Caco-2 (cell line): Measurements from ENCODE around the gene PITRM1. TPM values are rescaled to one million over a fixed set of nuclear protein-coding genes. Genes with fewer than 3 reads are reported as not detected.

Source experiments
- BruUV-seq: library from RNA; stranded (reverse); fragments of 400-500 nt; replicated peaks from 2 replicates; lab custom pipeline; 2021; lab: Mats Ljungman, UMichigan
- CTCF ChIA-PET: fragments of 300-600 bp; sonication (Branson Sonifier 250); formaldehyde crosslinking; loops from one replicate; lab custom pipeline; 2022; ENCODE audit warnings: antibody characterized with exemption; lab: Charles Lee
- POLR2A ChIA-PET: fragments of 300-600 bp; sonication (Branson Sonifier 250); formaldehyde crosslinking; loops from one replicate; lab custom pipeline; 2022; ENCODE audit warnings: antibody characterized with exemption; lab: Charles Lee
- DNase-seq, 2 experiments: peaks; one replicate each; pipeline versions ENCODE4 v3.0.0 to v3.0.0-alpha.2; 2020 to 2022
- H3K27me3 ChIP-seq: replicated peaks from 2 replicates; pipeline ENCODE4 v1.6.0; 2011; ENCODE audit warnings: low read length; ENCODE audit not compliant: control insufficient read depth, insufficient read depth
- H3K36me3 ChIP-seq: 2 replicates; pipeline ENCODE4 v1.5.1; 2011; ENCODE audit warnings: low read length; ENCODE audit not compliant: control insufficient read depth, insufficient read depth
- H3K4me1 ChIP-seq: fragments of 250-450 bp; sonication (Bioruptor Pico); 2 replicates; pipeline ENCODE4 v1.5.1; 2020; ENCODE audit warnings: mild to moderate bottlenecking
- H3K4me3 ChIP-seq: 2 replicates; pipeline ENCODE4 v1.5.1; 2011; ENCODE audit warnings: low read depth, mild to moderate bottlenecking, control low read depth, low read length
- H3K9me3 ChIP-seq: fragments of 250-450 bp; sonication (Bioruptor Pico); 2 replicates; pipeline ENCODE4 v1.5.1; 2020; ENCODE audit warnings: mild to moderate bottlenecking, moderate library complexity
- H3K27ac Mint-ChIP-seq: one replicate; pipeline ENCODE4 v1.8.0; 2022; ENCODE audit warnings: mixed read lengths; ENCODE audit not compliant: unreplicated experiment
- H3K27me3 Mint-ChIP-seq: one replicate; pipeline ENCODE4 v1.8.0; 2022; ENCODE audit warnings: mixed read lengths; ENCODE audit not compliant: insufficient read depth, unreplicated experiment
- H3K36me3 Mint-ChIP-seq: one replicate; pipeline ENCODE4 v1.8.0; 2022; ENCODE audit warnings: mild to moderate bottlenecking, mixed read lengths; ENCODE audit not compliant: insufficient read depth, unreplicated experiment
- H3K4me1 Mint-ChIP-seq: one replicate; pipeline ENCODE4 v1.8.0; 2022; ENCODE audit warnings: low read depth, mixed read lengths; ENCODE audit not compliant: unreplicated experiment
- H3K4me3 Mint-ChIP-seq: one replicate; pipeline ENCODE4 v1.8.0; 2022; ENCODE audit warnings: mild to moderate bottlenecking, moderate library complexity, mixed read lengths; ENCODE audit not compliant: unreplicated experiment
- H3K9me3 Mint-ChIP-seq: one replicate; pipeline ENCODE4 v1.8.0; 2022; ENCODE audit warnings: mixed read lengths; ENCODE audit not compliant: unreplicated experiment
- intact Hi-C: fragments of 100-400 bp; cut with micrococcal nuclease; formaldehyde crosslinking; loops from one replicate; pipeline ENCODE4 v1.10.0; 2022; ENCODE audit not compliant: unreplicated experiment
- total RNA-seq: library from RNA; stranded (reverse); gene quantifications from 2 replicates; pipeline ENCODE4 v1.2.3, GENCODE V29; 2022
- TF ChIP-seq, protein P1 (sequence below), 2 experiments: fragments of 200-600 bp in 1 of 2; IDR thresholded peaks; 1 replicate in 1 of 2; 2 replicates in 1 of 2; pipeline versions ENCODE4 v1.5.1 to v1.8.0; 2011 to 2022; ENCODE audit warnings: antibody characterized with exemption in 1 of 2, control low read depth in 1 of 2, inconsistent platforms in 1 of 2, low read depth in 1 of 2, low read length in 1 of 2, mild to moderate bottlenecking in 1 of 2, moderate library complexity in 1 of 2; ENCODE audit not compliant: insufficient read depth in 1 of 2, severe bottlenecking in 1 of 2, unreplicated experiment in 1 of 2

Gene PITRM1
- total RNA-seq, 1 experiment from 2014 or later = 80.5 TPM

DNA sequence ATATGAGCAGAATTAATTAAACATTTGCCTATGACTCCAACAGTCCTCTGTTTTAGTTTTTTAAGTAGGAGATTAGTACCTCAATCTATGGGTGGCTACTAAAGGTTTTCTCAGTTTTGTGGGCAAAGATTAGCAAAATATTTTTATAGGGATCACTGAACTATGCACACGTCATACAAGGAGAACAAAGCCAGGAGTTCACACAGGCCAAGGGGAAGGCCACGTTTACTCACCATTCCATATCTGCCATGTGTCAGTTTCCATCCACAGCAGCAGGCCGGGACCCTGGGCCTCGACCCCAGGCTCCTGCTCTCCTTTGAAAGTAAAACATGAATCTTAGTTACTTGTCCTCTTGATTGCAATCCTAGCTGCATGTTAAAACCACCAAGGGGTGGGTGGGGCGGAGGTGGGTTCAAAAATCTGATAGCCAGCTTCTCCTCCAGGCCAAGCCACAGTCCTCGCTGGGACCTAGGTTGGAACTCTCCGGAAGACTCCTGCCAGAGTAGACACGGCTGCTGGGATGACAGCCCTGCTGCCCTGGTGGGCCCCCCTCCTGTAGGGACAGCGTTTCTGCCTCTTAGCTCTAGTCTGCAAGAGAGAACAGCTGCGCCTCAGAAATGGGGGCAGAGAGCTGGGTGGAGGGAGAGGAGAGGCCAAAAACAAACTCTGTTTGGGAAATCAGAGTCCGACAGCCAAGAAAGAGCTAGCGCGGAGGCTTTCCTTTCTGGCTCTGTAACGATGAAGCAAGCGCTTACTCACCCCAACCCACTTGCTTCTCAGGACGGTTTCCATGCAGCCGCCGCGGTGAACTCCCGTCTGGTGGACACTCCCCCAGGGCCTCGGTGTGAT, 35.6 kb downstream of the PITRM1 start:
- DNase-seq = no peak
- no TSS peak for BruUV-seq
- Mint-ChIP-seq H3K9me3 (no peaks in the 10 kb centered on the region), H3K36me3 (peaks cover 98% of the 10 kb centered on the region), H3K27ac (peak overlapping the region; percentile 22), H3K4me3 (no peak overlapping the region), H3K4me1 (peaks cover 9% of the 10 kb centered on the region), H3K27me3 (no peaks in the 10 kb centered on the region)
- ChIA-PET POLR2A (no interaction called here), CTCF (no interaction called here)
- Histone ChIP-seq H3K27me3 (no peaks in the 10 kb centered on the region), H3K9me3 (no peaks in the 10 kb centered on the region), H3K4me3 (no peak overlapping the region), H3K4me1 (0 out of 2 replicates have a peak, but pooled peaks cover 11% of the 10 kb centered on the region), H3K36me3 (peaks cover 14% of the 10 kb centered on the region)
- intact Hi-C loops = no loop called here
- TF ChIP-seq, protein P1, sequence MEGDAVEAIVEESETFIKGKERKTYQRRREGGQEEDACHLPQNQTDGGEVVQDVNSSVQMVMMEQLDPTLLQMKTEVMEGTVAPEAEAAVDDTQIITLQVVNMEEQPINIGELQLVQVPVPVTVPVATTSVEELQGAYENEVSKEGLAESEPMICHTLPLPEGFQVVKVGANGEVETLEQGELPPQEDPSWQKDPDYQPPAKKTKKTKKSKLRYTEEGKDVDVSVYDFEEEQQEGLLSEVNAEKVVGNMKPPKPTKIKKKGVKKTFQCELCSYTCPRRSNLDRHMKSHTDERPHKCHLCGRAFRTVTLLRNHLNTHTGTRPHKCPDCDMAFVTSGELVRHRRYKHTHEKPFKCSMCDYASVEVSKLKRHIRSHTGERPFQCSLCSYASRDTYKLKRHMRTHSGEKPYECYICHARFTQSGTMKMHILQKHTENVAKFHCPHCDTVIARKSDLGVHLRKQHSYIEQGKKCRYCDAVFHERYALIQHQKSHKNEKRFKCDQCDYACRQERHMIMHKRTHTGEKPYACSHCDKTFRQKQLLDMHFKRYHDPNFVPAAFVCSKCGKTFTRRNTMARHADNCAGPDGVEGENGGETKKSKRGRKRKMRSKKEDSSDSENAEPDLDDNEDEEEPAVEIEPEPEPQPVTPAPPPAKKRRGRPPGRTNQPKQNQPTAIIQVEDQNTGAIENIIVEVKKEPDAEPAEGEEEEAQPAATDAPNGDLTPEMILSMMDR (IDR thresholded peaks at IDR 0.05; ENCODE audit: insufficient read depth in 1 of 2, low read depth in 1 of 2, low read length in 1 of 2, severe bottlenecking in 1 of 2, unreplicated experiment in 1 of 2) = no peak

DNA sequence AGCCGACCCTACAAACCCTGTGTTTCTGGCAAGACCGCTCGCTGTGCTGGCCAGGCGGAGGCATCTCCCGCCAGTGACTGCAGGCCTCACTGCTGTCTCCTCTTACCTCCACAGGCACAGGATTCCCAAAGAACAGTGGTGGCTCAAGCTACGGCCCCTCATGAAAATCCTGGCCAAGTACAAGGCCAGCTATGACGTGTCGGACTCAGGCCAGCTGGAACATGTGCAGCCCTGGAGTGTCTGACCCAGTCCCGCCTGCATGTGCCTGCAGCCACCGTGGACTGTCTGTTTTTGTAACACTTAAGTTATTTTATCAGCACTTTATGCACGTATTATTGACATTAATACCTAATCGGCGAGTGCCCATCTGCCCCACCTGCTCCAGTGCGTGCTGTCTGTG, 36.2 kb downstream of the PITRM1 start:
- Histone ChIP-seq H3K27me3 (no peaks in the 10 kb centered on the region), H3K36me3 (peaks cover 16% of the 10 kb centered on the region), H3K4me1 (0 out of 2 replicates have a peak, but pooled peaks cover 15% of the 10 kb centered on the region), H3K9me3 (no peaks in the 10 kb centered on the region), H3K4me3 (no peak overlapping the region)
- intact Hi-C loops = no loop called here
- BruUV-seq = no TSS peak
- no peak overlapping the region for H3K4me3 Mint-ChIP-seq
- peaks cover 9% of the 10 kb centered on the region for H3K4me1 Mint-ChIP-seq
- H3K36me3 Mint-ChIP-seq = peaks cover 100% of the 10 kb centered on the region
- H3K27me3 Mint-ChIP-seq = no peaks in the 10 kb centered on the region
- CTCF ChIA-PET = no interaction called here
- DNase-seq = no peak
- H3K27ac Mint-ChIP-seq = peak overlapping the region; percentile 22
- no peaks in the 10 kb centered on the region for H3K9me3 Mint-ChIP-seq
- TF ChIP-seq, protein P1 (IDR thresholded peaks at IDR 0.05; ENCODE audit: insufficient read depth in 1 of 2, low read depth in 1 of 2, low read length in 1 of 2, severe bottlenecking in 1 of 2, unreplicated experiment in 1 of 2) = no peak
- POLR2A ChIA-PET = no interaction called here

DNA sequence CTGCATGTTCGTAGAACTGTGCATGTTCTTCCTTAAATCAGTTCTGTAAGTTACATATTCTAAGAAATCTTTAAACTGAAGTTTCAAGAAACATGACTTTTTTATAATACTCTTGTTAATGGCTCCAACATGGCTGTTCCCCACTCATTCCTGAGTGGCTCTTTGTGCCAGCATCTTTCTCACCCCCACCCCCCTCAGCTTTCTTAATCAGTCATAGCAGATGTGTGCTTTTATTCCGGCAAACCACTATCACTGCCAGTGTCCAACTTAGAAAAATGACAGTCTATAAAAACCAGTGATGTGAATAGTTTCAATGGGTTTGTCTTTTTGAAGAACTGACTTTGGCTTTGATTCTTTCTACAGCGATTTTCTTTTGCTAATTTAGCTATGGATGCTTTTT, 37.6 kb downstream of the PITRM1 start:
- no peak overlapping the region for H3K27ac Mint-ChIP-seq

More for the DNA sequence above, 37.6 kb downstream of the PITRM1 start:
- Histone ChIP-seq H3K9me3 (no peaks in the 10 kb centered on the region), H3K4me1 (peaks cover 23% of the 10 kb centered on the region), H3K4me3 (no peak overlapping the region), H3K36me3 (peaks cover 16% of the 10 kb centered on the region), H3K27me3 (no peaks in the 10 kb centered on the region)
- H3K27me3 Mint-ChIP-seq = no peaks in the 10 kb centered on the region
- POLR2A ChIA-PET = no interaction called here
- H3K36me3 Mint-ChIP-seq = peaks cover 100% of the 10 kb centered on the region
- peaks cover 9% of the 10 kb centered on the region for H3K4me1 Mint-ChIP-seq
- no TSS peak for BruUV-seq
- intact Hi-C loops = no loop called here
- H3K4me3 Mint-ChIP-seq = no peak overlapping the region
- CTCF ChIA-PET = no interaction called here
- no peak for DNase-seq
- TF ChIP-seq, protein P1 (IDR thresholded peaks at IDR 0.05; ENCODE audit: insufficient read depth in 1 of 2, low read depth in 1 of 2, low read length in 1 of 2, severe bottlenecking in 1 of 2, unreplicated experiment in 1 of 2) = no peak
- H3K9me3 Mint-ChIP-seq = no peaks in the 10 kb centered on the region
